Measurements from ENCODE around the gene FGGY.

The FGGY gene

DNA sequence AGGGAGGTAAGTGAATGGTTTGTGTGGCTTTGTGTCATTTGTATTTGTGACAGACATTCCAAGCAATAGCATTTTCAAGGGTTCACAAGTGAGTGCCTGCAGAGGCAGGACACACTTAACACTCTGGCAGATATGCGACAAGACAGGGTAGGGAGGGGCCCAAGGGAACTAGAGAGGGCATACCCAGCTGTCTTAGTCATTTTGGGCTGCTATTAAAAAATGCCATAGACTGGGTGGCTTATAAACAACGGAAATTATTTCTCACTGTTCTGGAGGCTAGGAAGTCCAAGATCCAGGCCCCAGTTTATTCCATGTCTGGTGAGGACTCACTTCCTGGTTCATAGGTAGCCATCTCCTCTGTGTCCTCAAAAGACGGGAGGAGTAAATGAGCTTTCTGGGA is 137.4 kb downstream of the FGGY start:
- Histone ChIP-seq H3K27ac (ENCODE audit: poor library complexity, severe bottlenecking) (peak overlapping the region; percentile 32), H3K27me3 (ENCODE audit: insufficient read depth, poor library complexity, severe bottlenecking) (no peaks in the 10 kb centered on the region), H3K4me1 (ENCODE audit: insufficient read depth, poor library complexity, severe bottlenecking) (peaks cover 12% of the 10 kb centered on the region), H3K36me3 (ENCODE audit: low read depth) (no peaks in the 10 kb centered on the region), H3K4me3 (ENCODE audit: severe bottlenecking) (no peak overlapping the region), H3K9me3 (ENCODE audit: severe bottlenecking) (no peaks in the 10 kb centered on the region)
- ATAC-seq (ENCODE audit: low read depth) (peak; percentile 61), DNase-seq (ENCODE audit: low spot score) (no peak)
- TF ChIP-seq CTCF (IDR thresholded peaks at IDR 0.05; ENCODE audit: poor library complexity, severe bottlenecking): no peak

DNA sequence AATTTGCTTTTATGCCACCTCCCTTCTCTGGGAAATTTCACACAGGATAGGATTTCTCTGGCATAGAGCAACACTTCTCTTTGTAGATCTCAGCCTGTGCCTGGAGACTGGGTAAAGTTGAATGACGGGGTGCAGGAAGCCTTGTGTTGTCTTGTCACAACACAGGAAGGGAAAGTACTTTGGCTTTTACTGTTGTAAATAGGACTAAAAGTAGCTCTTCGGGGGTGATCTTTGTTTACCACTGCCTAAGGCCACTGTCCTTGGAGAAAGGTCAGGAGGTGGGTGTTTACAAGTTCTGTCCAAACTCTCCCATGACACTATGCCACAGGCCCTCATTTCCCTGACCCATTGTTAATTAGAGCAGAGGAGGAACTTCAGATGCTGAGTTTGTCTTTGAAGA is 139.7 kb downstream of the FGGY start:
- TF ChIP-seq CTCF (IDR thresholded peaks at IDR 0.05; ENCODE audit: poor library complexity, severe bottlenecking): no peak
- ATAC-seq (ENCODE audit: low read depth): no peak

DNA sequence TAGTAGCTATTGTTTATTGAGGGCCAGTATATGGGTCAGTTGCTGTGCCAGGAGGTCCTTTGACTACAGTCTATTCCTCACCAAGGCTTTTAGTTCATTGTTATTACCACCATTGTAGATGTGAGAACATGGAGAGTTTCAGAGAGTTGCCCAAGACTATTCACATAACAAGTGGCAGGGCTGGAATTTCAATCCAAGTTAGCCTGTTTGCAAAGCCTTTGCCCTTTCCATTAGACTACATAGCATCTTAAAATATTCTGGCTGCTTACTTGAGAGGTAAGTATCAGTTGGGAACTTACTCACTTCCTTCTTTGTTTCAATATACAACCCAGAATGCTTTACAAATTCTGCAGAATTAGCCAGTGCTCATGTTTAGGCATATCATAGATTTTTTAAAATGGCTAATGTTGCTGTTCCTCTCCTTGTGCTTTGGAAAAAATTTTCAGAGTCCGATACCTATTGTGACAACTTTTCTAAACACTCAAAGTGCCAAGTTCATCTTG is 141.2 kb downstream of the FGGY start:
- Histone ChIP-seq H3K4me3 (ENCODE audit: severe bottlenecking) (no peak overlapping the region), H3K4me1 (ENCODE audit: insufficient read depth, poor library complexity, severe bottlenecking) (peaks cover 4% of the 10 kb centered on the region), H3K27ac (ENCODE audit: poor library complexity, severe bottlenecking) (no peak overlapping the region), H3K9me3 (ENCODE audit: severe bottlenecking) (no peaks in the 10 kb centered on the region), H3K27me3 (ENCODE audit: insufficient read depth, poor library complexity, severe bottlenecking) (no peaks in the 10 kb centered on the region), H3K36me3 (ENCODE audit: low read depth) (no peaks in the 10 kb centered on the region)
- TF ChIP-seq CTCF (IDR thresholded peaks at IDR 0.05; ENCODE audit: poor library complexity, severe bottlenecking): no peak
- no peak for ATAC-seq (ENCODE audit: low read depth)
- no peak for DNase-seq (ENCODE audit: low spot score)

More for the DNA sequence above, 139.7 kb downstream of the FGGY start:
- Histone ChIP-seq H3K27me3 (ENCODE audit: insufficient read depth, poor library complexity, severe bottlenecking) (no peaks in the 10 kb centered on the region), H3K36me3 (ENCODE audit: low read depth) (no peaks in the 10 kb centered on the region), H3K4me3 (ENCODE audit: severe bottlenecking) (no peak overlapping the region), H3K9me3 (ENCODE audit: severe bottlenecking) (no peaks in the 10 kb centered on the region), H3K27ac (ENCODE audit: poor library complexity, severe bottlenecking) (no peak overlapping the region), H3K4me1 (ENCODE audit: insufficient read depth, poor library complexity, severe bottlenecking) (peaks cover 8% of the 10 kb centered on the region)
- DNase-seq (ENCODE audit: low spot score): no peak

DNA sequence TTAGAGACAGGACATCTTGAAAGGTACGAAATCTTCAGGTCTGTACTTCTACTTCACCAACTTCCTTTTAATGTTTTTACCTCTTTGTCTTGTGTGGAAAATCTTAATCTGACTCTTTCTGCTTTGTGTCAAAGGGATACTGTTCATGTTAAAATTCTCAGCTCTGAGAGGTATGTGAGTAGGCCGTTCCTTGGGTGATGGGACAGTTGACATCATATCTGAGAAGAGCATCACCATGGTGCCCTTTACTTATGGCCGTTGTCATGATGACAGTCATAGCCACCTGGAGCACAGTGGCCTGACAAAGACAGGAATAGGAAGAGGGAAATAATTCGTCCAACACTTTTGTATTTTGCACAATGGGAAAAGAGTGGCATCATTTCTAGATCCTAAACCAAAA is 145.6 kb downstream of the FGGY start:
- DNase-seq (ENCODE audit: low spot score): no peak
- ATAC-seq (ENCODE audit: low read depth): no peak
- Histone ChIP-seq H3K27ac (ENCODE audit: poor library complexity, severe bottlenecking) (no peak overlapping the region), H3K36me3 (ENCODE audit: low read depth) (no peaks in the 10 kb centered on the region), H3K4me1 (ENCODE audit: insufficient read depth, poor library complexity, severe bottlenecking) (peaks cover 30% of the 10 kb centered on the region), H3K4me3 (ENCODE audit: severe bottlenecking) (no peak overlapping the region), H3K9me3 (ENCODE audit: severe bottlenecking) (no peaks in the 10 kb centered on the region), H3K27me3 (ENCODE audit: insufficient read depth, poor library complexity, severe bottlenecking) (no peaks in the 10 kb centered on the region)
- no peak for TF ChIP-seq CTCF (IDR thresholded peaks at IDR 0.05; ENCODE audit: poor library complexity, severe bottlenecking)

GRCh38 chr1:59443310-59443709 is 146.4 kb downstream of the FGGY start:
- Histone ChIP-seq H3K9me3 (ENCODE audit: severe bottlenecking) (no peaks in the 10 kb centered on the region), H3K36me3 (ENCODE audit: low read depth) (no peaks in the 10 kb centered on the region), H3K27ac (ENCODE audit: poor library complexity, severe bottlenecking) (peak overlapping the region; percentile 69), H3K27me3 (ENCODE audit: insufficient read depth, poor library complexity, severe bottlenecking) (no peaks in the 10 kb centered on the region), H3K4me1 (ENCODE audit: insufficient read depth, poor library complexity, severe bottlenecking) (peaks cover 30% of the 10 kb centered on the region), H3K4me3 (ENCODE audit: severe bottlenecking) (no peak overlapping the region)
- DNase-seq (ENCODE audit: low spot score) (no peak), ATAC-seq (ENCODE audit: low read depth) (no peak)
- no peak for TF ChIP-seq CTCF (IDR thresholded peaks at IDR 0.05; ENCODE audit: poor library complexity, severe bottlenecking)
